Thyroid gland (tissue), 4 donors: ENCODE results near the gene EIF2B4.

Source experiments
- POLR2A ChIP-seq, 2 donors: fragments of 450-650 bp; IDR thresholded peaks; one replicate each; pipeline ENCODE4 v1.6.1; 2017; ENCODE audit warnings: antibody characterized with exemption in 2 of 2, mild to moderate bottlenecking in 2 of 2, moderate library complexity in 1 of 2
- TF ChIP-seq, protein P1 (sequence below), 6 experiments: fragments of 200-600 bp in 3 of 6; fragments of 450-650 bp in 3 of 6; sonication (generic) in 3 of 6; IDR thresholded peaks; one replicate each; pipeline ENCODE4 v1.5.1; 2016 to 2019; ENCODE audit warnings: antibody characterized with exemption in 6 of 6, mild to moderate bottlenecking in 2 of 6, inconsistent platforms in 1 of 6, moderate library complexity in 1 of 6

DNA sequence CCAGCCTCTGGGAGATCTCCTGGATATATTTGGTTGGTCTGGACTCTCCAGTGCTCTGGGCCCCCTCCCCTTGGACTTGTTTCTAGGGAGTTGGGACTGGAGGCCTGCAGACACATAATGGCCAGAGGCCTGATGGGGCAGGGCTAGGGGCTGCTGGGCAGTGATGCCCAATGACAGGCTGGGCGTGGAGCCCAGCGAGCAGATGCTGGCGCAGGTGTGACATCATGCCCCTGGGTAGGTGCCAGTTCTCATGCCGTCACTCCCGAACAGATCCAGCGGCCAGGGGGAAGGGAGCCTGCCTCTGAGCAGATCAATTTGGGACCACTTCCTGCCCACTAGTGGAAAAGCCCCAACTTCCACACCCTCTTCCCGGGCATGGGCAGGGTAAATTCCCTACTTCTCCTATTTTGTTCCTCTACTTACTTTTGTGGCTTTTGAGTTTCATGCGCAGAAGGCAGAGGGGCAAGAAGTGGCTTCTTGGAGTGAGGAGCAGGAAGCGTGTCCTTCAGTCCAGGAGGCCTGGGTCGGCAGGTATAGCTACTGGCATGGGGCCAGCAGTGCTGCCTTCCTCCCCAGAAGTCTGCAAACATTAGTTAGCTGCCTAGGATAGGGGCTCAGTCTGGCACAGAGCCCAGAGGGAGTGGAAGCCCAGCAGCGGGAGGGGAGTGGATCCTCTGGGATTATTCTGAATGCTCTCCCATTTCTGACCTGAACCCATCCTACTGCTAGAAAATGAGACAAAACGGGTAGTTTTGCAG is 53.3 kb downstream of the EIF2B4 start:
- TF ChIP-seq, protein P1, sequence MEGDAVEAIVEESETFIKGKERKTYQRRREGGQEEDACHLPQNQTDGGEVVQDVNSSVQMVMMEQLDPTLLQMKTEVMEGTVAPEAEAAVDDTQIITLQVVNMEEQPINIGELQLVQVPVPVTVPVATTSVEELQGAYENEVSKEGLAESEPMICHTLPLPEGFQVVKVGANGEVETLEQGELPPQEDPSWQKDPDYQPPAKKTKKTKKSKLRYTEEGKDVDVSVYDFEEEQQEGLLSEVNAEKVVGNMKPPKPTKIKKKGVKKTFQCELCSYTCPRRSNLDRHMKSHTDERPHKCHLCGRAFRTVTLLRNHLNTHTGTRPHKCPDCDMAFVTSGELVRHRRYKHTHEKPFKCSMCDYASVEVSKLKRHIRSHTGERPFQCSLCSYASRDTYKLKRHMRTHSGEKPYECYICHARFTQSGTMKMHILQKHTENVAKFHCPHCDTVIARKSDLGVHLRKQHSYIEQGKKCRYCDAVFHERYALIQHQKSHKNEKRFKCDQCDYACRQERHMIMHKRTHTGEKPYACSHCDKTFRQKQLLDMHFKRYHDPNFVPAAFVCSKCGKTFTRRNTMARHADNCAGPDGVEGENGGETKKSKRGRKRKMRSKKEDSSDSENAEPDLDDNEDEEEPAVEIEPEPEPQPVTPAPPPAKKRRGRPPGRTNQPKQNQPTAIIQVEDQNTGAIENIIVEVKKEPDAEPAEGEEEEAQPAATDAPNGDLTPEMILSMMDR (IDR thresholded peaks at IDR 0.05), result no peak
- no peak for TF ChIP-seq POLR2A (IDR thresholded peaks at IDR 0.05)
